Fibroblast of skin of scalp (primary cell): ENCODE data around the gene PPIB.
"Not testable (repeated sequence)": the region's sequence is repeated elsewhere in the genome, so short reads cannot be mapped to it uniquely, and the experiment has no call there.

Source experiments
- DNase-seq: peaks from one replicate; pipeline ENCODE4 v3.0.0-alpha.2; 2013

PPIB gene

GRCh38 chr15:64110108-64110701 lies 52.6 kb downstream of the PPIB start:
- not testable (repeated sequence) for DNase-seq

GRCh38 chr15:64107337-64107736 lies 55.5 kb downstream of the PPIB start:
- DNase-seq, result no peak
